GM12873 (cell line): ENCODE results near the gene KLF16.

ENCODE experiments used
- TF ChIP-seq, protein P1 (sequence below): IDR thresholded peaks from 2 replicates; pipeline ENCODE4 v1.5.1; 2012; ENCODE audit warnings: low read depth, mild to moderate bottlenecking, moderate library complexity, low read length, control low read depth; ENCODE audit not compliant: insufficient read depth; ENCODE audit errors: missing control alignments

KLF16 gene

DNA sequence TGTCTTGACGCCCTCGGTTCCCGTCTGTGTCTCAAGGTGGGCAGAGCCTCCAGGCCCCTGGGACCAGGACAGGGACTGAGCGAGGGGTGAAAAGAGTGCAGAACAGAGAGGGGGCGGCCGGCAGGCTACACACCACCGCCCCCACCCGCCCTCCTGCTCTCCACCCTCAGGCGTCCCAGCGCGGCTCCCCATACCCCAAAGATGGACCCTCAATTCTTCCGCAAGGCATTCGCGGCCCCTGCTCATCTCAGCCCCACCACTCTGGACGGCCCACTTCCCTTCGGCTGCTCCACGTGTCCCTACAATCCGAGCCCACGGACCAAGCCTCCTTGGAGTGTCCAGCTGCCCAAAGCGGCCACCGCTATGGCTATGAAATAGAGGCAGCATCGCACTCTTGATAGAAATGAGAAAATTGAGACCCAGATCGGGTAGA is 1.8 kb downstream of the KLF16 start:
- TF ChIP-seq, protein P1, sequence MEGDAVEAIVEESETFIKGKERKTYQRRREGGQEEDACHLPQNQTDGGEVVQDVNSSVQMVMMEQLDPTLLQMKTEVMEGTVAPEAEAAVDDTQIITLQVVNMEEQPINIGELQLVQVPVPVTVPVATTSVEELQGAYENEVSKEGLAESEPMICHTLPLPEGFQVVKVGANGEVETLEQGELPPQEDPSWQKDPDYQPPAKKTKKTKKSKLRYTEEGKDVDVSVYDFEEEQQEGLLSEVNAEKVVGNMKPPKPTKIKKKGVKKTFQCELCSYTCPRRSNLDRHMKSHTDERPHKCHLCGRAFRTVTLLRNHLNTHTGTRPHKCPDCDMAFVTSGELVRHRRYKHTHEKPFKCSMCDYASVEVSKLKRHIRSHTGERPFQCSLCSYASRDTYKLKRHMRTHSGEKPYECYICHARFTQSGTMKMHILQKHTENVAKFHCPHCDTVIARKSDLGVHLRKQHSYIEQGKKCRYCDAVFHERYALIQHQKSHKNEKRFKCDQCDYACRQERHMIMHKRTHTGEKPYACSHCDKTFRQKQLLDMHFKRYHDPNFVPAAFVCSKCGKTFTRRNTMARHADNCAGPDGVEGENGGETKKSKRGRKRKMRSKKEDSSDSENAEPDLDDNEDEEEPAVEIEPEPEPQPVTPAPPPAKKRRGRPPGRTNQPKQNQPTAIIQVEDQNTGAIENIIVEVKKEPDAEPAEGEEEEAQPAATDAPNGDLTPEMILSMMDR, result no peak

DNA sequence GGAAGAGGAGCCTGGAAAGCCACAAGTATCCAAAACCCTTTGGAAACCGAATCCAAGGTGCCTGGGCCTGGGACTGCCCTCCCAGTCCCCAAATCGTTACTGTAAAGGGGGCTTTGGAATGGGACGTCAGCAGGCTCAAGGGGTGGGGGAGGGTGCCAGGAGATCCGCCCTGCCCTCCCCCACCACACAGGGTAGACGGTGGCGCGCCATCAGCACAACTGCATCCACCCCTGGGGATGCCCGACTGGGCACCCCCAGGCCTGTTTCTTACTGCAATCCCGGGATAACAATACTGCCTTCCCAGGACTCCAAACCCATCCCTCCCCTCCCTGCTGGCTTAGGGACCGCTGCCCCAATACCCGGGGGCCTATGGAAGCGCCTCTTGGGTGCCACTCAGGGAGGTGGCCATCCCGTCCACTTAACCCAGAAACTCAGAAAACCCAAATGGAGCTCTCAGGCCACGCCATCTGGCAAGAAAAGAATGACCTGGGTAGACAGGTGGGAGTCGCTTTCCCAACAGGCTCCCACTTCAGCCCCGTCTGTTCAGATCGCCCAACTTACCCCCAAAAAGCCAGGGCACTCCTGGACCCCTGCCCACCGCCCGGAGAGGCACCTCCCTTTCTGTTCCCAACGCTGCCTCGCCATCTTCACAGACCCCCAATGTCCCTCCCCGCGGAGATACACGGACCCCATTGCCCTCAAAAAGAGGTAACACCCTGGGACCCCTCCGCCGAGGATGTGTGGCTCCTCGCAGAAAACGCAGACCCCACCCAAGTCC is 2.4 kb downstream of the KLF16 start:
- TF ChIP-seq, protein P1, result no peak

DNA sequence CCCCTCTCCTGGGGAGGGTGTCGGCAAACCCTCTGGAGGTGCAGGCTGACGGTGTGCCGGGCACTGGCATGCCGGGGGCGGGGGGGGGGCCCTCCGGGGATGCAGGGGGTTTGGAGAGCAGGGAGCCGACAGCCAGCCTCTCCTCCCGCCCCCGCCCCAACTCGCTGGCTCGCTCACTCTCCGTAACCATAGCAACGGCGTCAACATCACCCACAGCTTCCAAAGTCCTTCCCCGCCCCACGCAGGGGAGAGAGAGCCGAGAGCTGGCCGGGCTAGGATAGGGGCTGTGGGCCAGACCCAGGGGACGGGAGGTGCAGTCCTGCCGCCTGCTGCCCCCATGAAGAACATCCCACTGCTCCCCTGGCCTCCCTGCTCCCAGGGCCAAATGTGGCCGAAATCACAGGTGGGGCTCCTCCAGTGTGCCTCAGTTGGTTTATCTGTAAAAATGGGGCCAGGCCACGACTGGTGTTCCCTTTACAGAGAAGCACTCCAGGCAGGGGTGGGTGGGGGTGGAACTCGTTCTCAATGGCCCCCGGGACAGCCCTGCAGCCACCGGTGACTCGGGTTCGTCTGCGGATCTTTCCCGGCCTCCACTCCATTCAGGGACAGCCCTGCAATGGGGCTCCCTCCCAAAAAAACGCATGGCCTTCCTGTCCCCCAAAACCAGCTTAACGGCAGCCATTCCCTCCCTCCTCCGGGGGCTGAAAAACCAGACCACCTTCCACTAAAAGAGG is 3.2 kb downstream of the KLF16 start:
- TF ChIP-seq, protein P1, result no peak

DNA sequence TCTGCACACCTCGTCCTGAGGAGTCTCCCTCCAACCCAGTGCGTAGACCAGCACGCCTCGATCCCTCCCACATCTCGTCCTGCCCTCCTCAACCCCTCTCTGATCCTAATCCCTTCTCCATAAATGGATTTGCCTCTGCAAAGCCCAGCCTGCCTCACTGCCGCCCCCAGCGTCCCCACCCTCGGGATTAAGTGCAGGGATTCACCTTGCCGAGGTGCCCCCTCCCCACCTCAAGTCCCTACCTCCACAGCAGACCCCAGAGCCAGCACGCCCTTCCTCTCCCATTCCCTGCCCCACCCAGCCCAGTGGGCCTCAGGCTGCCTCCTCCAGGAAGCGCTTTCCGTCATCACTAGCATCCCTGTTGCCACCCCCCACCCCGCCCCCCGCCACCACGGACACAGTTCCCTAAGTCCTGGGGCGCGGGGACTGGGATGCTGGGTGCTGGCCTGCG is 4.0 kb downstream of the KLF16 start:
- TF ChIP-seq, protein P1, result no peak

DNA sequence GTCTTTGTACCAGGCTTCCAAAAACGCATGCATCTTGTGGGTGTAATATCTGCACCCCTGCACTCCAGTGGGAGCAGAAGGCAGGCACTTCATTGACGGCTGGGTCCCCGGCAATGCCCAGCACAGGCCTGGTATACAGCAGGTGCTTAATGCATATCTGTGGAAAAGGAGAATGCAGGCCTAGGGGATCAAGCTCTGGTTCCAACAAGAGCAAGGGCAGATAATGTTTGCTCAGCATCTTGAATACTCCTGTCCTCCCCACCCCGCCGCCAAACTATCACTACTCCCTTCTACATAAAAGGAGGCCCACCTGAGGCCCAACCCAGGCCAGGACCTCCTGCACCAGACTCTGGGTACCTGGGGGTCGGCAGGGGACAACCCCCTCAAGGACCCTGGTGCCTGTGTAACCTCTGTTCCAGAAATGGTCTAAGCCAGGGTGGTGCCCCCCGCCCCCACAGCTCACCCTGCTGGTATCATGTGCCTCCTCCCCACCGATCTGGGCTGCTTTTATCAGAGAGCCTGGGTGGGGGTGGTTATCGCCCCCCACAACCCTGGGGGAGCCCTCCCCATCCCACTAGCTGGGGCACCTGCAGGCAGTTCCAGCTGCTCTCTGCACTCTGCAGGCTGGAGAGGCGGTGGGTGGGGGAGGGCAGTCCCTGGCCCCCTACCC is 4.8 kb downstream of the KLF16 start:
- TF ChIP-seq, protein P1, result no peak

DNA sequence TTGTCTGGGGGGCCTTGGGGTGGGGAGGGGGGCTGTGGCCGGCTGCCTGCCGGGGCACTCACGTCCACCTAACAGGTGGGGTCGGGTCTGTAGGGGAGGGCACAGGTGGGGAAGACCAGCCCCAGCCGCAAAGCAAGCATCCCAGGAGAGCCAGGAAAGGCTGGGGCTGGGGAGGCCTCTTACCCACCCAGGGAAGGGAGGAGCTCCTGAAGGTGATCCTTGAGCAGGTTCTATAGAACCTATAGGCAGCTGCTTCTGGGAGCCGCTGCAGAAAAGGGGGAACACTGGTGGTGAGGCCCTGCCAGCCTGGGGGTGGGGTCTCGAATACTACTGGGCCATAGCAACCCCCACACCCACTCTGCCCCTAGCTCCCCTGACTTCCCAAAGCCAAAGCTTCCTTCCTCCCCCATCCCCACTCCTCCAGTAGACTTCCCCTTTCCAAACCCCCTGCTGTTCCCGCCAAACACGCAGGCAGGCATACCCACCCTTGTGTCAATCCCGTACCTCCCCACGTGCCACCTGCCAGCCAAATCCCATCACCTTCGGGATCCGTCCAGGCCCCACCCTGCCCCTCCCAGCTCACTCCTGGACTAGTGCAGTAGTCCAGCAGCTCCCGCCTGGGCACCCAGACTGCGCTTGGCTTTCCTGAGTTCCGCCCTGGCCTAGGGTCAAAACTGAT is 5.6 kb downstream of the KLF16 start:
- TF ChIP-seq, protein P1, result no peak
